ENCODE results near the gene DNAH10.
"Not testable (repeated sequence)": the region's sequence is repeated elsewhere in the genome, so short reads cannot be mapped to it uniquely, and the experiment has no call there.

Gene DNAH10

DNA sequence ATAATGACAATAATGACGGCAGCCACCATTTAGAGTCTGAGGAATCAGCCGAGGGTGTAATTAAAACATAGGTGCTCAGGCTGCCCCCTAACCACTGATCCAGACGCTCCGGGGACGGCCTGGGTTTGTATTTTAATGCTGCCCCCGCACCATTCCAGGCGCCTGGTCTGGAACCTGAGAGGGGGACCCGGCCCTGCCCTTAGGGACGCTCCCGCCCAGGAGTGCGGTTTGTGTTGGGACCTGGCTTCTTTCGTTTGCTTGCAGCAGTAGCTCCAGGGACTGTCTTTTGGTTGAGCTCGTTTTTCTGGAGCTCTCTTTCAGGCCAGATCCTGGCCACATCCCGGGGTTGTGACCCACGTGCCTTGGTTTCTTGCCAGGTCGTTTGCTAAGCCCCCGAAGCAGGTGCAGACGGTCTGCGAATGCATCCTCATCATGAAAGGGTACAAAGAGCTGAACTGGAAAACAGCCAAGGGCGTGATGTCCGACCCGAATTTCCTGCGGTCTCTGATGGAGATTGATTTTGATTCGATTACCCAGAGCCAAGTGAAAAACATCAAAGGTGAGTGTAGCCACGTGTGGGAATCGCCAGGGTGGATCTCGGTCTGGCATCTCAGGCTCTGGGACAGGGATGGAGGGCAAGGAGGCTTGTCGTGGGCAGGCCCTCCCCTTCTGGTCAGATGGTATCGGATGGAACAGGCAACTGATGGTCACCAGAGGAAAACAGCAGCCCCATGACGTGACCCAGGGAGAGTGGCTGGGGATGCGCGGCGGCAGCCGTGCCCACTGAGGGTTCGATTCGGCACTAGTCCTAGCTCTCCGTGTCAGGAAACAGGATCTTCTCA is 147.0 kb downstream of the DNAH10 start:
- DNase-seq (ENCODE audit: low spot score): no peak

DNA sequence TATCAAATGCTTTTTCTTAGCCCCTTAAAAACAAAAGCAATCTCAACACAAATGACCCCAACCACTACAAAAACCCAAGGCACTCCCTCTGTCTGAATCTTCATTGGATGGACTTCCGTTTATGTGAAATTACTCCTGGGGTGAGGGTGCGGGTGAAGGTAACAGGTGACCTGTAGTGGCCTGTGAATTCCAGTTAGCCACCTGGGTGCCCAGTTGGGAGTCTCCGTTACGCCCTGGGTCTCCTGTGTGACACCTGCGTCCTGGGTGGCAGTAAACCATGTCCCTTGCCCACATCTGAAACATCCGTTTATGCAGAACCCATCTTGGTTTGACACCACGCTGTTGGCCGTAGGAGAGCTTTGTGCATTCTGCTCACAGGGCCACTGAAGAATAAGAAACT is 148.0 kb downstream of the DNAH10 start:
- no peak for DNase-seq (ENCODE audit: low spot score)

DNA sequence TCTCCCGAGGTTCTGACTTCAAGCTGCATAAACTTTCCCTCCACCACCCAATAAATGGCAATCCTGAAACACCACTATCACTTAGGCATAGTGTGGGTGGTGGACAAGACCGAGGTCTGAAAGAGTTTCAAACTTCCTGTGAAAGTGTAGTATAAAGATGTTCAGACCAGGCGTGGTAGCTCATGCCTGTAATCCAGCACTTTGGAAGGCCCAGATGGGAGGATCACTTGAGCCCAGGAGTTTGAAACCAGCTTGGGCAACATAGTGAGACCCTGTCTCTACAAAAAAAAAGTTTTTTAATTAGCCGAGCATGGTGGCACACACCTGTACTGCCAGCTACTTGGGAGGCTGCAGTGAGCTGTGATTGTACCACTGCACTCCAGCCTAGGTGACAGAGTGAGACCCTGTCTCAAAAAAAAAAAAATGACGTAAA is 148.7 kb downstream of the DNAH10 start:
- DNase-seq (ENCODE audit: low spot score): no peak

DNA sequence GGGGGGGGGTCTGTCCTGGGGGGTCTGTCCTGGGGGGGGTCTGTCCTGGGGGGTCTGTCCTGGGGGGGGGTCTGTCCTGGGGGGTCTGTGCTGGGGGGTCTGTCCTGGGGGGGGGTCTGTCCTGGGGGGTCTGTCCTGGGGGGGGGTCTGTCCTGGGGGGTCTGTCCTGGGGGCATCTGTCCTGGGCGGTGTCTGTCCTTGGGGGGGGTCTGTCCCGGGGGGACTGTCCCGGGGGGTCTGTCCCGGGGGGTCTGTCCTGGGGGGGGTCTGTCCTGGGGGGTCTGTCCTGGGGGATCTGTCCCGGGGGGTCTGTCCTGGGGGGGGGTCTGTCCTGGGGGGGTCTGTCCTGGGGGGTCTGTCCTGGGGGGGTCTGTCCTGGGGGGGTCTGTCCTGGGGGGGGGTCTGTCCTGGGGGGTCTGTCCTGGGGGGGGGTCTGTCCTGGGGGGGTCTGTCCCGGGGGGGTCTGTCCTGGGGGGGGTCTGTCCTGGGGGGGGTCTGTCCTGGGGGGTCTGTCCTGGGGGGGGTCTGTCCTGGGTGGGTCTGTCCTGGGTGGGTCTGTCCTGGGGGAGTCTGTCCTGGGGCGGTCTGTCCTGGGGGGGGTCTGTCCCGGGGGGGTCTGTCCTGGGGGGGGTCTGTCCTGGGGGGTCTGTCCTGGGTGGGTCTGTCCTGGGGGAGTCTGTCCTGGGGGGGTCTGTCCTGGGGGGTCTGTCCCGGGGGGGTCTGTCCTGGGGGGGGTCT is 149.7 kb downstream of the DNAH10 start:
- DNase-seq (ENCODE audit: low spot score): not testable (repeated sequence)

DNA sequence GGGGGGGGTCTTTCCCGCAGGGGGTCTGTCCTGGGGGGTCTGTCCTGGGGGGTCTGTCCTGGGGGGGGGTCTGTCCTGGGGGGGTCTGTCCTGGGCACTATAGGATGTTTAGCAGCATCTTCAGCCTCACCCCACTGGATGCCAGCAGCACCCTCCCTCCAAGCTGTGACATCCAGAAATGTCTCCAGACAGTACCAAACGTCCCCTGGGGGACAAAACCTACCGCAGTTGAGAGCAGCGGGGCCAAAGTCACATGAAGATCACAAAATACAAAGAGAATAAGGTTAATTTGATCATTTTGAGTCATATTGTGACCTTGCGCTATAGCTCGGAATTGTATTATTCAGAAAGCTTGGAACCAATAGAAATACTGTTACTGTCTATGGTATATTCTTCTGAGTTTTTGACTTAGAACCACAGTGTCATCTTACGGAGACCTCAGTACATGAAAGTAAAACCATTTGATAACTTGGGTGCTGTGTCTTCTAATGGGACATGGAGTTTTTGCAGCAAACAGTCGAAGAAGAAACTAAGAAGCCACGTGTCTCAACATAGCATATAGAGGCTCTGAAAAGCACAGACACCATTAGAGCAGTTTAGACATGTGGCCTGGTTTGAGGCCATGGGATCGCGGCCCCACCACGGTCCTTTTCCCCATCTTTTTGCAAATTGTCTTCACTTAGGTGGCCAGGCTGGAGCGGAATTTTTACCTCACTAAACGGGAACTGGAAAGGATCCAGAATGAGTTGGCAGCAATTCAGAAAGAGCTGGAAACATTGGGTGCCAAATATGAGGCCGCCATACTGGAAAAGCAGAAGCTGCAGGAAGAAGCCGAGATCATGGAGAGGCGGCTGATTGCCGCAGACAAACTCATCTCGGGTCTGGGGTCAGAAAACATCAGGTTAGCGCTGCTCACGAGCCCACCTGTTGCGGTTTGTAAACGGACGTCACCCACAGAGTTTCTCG is 150.6 kb downstream of the DNAH10 start:
- no peak for DNase-seq (ENCODE audit: low spot score)

DNA sequence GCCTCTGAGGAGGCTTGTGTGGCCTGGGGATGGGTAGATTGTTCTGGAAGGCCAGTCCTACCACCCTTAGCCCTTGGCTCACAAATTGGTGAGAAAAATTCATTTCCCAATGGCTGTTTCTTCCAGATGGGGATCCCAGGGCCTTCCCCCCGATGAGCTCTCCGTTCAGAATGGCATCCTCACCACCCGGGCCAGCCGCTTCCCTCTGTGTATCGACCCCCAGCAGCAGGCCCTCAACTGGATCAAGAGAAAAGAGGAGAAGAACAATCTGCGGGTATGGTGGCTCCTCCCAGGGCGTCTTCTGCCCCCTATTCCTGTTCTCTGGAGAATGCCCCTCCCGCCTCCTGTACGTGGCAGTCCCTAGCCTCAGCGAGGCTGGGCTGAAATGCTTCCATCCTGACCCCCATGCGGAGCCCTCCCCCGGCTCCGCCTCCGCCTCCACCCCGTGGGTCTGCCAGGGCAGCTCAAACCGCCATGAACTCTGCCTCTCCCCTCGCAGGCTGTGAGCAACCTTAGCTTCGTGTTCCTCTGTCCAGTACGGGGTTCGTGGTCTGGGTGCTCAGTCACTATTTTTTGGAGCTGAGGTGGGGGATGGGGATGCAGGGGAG is 152.7 kb downstream of the DNAH10 start:
- DNase-seq (ENCODE audit: low spot score): no peak

DNA sequence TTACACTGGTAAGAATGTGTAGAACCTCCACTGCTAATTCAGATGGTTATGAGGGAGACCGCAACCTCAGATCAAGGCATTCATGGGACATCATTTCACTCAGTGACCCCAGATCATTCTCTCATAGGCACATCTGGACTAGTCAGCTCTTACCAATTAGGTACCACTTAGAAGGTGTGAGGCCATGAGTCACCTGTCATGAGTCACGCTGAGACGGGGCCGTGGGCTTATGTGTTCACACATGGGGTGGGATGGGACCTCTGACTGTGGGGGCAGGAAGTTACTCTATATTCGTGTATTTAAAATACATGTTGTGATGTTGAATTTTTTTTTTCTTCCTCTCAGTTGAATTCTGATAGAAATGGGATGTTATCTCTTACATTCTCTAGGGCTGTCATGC is 154.6 kb downstream of the DNAH10 start:
- no peak for DNase-seq (ENCODE audit: low spot score)

DNA sequence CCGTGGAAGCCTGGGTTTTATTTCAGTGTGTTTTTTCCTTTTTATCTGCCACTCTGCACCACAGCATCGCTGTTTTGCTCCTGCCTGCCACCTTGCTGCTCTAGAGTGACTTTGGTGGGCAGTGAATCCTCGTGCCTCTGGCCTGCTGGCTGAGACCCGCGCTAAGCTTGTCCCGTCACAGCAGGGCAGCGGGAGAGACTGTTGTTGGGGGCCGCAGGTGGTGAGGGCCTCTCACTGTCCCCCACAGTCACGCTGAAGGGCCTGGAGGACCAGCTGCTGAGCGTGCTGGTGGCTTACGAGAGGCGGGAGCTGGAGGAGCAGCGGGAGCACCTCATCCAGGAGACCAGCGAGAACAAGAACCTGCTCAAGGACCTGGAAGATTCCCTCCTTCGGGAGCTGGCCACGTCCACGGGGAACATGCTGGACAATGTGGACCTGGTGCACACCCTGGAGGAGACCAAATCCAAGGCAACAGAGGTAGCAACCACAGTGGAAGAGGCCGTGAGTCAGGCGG is 155.3 kb downstream of the DNAH10 start:
- DNase-seq (ENCODE audit: low spot score): no peak

DNA sequence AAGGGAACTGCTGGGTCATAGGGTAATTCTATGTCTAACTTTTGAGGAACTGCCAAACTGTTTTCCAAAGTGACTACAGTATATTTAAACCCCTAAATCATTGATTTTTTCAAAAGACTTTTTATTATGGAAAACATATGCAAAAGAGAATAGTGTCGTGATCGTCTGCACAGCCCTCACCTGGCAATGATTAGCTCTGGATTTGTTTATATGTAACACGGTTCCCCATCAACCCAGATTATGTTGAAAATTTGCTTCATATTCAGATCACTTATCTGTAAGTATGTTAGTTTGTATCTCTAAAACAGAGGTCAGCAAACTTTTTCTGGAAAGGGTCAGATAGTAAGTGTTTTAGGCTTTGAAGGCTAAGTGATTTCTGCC is 157.9 kb downstream of the DNAH10 start:
- no peak for DNase-seq (ENCODE audit: low spot score)

DNA sequence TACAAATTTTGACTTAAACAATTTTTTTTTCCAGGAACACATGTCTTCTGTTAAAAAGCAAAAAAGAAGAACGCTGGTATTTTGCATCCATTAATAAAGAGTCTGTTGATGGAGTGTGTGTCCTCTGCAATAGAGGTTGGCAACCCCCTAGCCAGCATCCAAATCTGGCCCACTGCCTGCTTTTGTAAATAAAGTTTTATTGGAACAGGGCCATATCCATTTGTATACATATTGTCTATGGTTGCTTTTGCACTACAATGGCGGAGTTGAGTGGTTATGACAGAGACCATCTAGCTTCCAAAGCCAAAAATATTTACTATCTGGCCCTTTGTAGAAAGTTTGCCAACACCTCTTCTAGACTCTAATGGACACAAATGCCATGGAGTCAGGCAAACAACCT is 160.9 kb downstream of the DNAH10 start:
- DNase-seq (ENCODE audit: low spot score): no peak

DNA sequence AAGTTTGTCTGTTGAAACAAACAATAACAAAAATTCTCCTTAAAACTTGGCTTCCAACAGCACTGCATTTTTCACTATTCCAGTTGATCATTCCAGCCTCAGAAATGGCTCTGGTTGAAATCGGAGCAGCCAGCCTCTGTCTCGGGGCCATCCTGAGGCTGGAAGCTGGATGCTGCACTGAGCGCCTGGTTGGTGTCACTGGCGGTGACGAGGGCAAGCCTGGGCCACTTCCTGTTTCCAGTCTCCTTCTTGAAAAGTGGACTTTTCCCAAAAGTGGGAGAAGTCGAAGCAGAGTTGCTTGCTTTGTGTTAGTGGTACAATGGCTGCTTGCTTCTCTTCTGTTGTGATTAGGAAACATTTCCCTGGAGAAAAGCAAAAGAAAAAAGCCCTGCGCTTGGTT is 161.8 kb downstream of the DNAH10 start:
- no peak for DNase-seq (ENCODE audit: low spot score)

DNA sequence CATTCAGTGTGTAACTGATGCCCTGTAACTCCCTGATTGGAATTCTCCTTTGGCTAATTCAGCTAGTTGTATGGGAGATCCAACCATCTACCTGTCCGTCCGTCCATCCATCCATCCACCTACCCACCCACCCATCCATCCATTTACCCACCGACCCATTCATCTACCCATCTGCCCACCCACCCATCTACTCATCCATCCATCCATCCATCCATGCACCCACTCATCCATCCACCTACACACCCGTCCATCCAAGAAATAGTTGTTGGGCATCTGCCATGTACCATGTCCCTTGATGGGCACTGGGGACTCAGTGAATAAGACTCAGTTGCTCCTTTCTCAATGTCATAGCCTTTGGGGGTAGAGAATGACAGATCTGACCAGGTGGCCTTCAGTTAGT is 162.4 kb downstream of the DNAH10 start:
- no peak for DNase-seq (ENCODE audit: low spot score)

DNA sequence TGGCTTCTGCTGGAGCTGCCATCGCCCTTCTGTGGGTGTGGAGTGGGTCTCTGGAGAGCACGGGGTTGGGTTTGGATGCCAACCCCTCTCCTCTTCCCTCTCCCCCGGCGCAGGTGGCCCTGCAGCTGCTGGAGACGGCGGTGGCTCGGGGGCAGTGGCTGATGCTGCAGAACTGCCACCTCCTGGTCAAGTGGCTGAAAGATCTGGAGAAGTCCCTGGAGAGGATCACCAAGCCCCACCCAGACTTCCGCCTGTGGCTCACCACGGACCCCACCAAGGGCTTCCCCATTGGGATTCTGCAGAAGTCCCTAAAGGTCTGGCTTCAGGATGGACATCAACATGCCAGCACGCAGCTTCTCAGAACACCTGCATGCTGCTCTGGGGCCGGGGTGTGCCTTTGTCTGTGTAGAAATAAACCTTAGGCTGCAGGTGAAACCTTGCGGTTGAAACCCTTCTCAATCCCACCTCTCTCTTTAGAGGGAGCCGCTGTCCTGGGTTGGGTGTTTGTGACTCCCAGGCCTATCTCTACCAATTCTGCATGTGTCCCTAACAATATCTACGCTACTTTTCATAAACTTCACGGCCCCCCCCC is 166.3 kb downstream of the DNAH10 start:
- no peak for DNase-seq (ENCODE audit: low spot score)

DNA sequence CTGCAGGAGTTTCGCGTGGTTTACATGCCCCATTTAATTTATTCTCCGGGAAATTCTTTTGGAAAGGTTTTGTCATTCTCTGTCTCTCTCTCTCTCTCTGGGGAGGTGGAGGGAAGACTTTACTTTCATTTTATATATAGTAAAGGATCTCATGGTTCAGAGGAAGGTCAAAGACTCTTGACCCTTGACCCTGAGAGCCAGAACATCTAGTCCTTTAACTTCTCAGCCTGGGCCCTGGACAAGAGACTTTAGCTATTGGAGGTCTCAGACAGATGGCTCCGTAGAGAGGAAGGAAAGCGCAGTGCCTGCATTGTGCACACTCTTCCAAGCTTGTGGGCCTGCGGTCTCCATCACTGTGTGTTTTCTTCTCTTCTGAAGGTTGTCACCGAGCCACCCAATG is 166.8 kb downstream of the DNAH10 start:
- DNase-seq (ENCODE audit: low spot score): no peak

DNA sequence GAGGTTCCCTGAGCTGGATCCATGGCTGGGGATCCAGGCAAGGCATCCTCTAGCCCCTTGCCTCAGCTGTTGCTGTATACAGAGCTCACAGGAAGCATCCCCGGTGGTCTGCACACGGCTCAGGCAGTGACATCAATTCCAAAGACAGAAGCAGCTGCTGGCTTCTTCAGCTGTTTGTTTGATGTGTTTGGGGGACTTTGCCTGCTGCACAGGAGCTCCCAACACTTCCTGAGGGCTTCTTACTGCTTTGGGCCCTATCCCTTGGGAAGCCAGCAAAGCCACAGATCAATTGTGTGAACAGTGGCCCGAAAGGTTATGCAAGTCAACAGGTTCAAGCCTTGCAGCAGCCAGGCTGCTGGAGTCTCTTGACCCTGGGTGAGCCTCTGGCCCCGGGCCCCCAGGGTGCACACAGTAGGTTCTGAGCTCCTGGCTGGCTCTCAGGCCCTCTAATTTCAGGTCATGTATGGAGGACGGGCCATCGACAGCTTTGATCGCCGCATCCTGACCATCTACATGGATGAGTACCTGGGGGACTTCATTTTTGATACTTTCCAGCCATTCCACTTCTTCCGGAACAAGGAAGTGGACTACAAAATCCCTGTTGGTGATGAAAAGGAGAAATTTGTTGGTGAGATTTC is 168.0 kb downstream of the DNAH10 start:
- no peak for DNase-seq (ENCODE audit: low spot score)

DNA sequence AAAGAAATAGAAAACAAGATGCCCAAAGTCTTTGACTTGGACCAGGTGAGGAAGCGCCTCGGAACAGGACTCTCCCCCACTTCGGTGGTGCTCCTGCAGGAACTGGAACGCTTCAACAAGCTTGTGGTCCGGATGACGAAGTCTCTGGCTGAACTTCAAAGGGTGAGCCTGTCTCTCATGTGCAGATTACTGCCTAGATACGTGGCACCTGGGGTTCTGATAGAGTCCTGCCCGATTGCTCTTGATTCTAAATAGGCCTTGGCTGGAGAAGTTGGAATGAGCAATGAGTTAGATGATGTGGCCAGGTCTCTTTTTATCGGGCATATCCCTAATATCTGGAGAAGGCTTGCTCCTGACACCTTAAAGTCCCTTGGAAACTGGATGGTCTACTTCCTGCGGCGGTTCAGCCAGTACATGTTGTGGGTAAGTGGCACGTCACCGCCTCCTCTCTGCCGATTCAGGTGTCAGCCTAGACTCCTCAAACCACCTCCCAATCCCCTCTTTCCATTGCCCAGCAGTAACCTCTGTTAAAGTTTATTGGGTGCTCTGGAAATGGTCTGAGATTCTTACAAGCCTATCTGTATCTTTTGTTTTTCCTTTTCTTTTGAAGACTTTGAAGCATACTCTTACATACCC is 169.7 kb downstream of the DNAH10 start:
- DNase-seq (ENCODE audit: low spot score): no peak

DNA sequence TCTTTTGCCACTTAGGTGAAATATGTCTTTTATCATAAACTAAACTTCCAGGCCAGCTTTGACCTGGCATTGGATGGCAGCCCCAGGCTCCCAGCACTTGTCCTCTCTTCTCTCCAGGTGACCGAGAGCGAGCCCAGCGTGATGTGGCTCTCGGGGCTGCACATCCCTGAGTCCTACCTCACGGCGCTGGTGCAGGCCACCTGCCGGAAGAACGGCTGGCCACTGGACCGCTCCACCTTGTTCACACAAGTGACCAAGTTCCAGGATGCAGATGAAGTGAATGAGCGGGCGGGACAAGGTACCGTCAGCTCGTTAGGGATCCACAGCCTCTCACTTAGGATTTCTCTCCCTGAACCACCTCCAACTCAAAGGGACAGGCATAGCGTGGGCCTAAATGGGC is 171.1 kb downstream of the DNAH10 start:
- DNase-seq (ENCODE audit: low spot score): no peak

DNA sequence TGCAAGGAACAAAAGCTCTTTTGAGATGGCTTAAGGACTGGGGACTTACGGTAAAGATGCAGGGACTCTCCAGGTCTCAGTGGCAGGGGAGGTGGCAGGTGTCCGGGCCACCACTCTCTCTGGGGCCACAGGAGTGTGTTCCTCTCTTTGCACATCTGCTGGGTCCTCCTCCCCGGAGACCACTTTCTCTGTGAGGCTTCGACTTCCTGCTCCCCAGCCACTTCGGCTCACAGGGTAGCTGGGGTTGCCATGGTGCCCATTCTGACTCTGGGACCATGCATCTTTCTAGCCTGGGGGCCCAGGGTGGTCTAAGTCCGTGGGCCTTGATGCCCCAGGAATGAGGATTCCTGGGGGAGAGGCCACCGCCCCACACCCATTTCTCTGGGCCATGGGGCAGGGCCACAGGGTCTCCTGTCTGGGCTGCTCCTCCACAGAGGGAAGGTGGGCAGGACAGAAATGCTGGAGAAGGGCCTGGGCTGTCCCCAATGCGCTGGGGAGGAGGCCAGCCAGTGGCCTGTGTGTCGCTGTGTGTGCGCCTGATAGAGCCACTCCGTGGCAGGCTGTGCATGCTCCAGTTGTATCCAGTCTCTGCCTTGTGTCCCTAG is 172.0 kb downstream of the DNAH10 start:
- DNase-seq (ENCODE audit: low spot score): no peak

DNA sequence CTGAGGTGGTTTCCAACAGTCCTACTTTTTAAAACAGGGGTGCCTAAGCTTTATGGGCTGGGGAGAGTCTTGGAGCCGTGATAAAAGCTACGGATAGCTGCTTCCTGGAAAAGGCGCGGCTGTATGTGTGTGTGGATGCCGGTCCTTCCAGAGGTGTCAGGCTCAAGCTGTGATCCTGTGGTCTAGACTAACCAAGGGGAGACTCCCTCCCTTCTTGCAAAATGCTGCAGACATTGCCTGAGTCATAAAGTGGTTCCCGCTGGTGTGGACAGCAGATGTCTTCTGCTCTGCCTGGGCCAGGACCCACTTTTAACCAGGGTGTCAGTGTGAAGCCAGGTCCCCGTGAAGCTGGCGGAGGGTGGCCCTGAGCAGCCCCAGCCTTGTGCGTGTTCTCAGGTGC is 172.7 kb downstream of the DNAH10 start:
- DNase-seq (ENCODE audit: low spot score): no peak

DNA sequence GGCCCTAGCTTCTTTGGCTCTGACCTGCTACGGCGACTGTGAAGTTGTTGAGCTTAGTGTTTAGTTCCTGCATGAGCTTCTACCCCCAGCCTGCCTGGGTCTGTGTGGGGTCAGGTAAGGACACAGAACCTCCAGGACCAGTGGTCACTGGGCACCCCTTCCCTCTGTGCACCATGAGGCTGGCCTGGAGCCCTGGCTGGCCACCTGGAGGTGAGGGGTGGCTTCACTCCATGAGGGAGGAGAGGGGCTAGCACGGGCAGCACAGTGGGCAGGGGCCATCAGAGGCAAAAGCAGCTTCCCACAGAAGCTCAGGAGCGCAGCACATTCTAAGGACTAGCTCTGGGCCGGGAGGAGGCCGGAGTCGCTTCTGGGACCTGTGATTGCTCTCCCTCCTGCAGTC is 173.9 kb downstream of the DNAH10 start:
- DNase-seq (ENCODE audit: low spot score): no peak

Measured in hepatic stellate cell (primary cell).